ENCODE results near the gene CCL8. TPM values are rescaled to one million over a fixed set of nuclear protein-coding genes. Genes with fewer than 3 reads are reported as not detected.

CCL8 gene
- total and polyA plus RNA-seq, 8 donors: 0.63 to 6.7 (median 2.4) TPM; not detected in 3

- Histone ChIP-seq H3K4me3 (no peak overlapping the region), H3K4me1 (peaks cover 0 to 18% (median 3%) of the 10 kb centered on the region in 4 donors), H3K36me3 (no peaks in the 10 kb centered on the region), H3K27me3 (peaks cover 0 to 13% (median 0%) of the 10 kb centered on the region in 3 donors), H3K9me3 (no peaks in the 10 kb centered on the region), H3K27ac (no peak overlapping the region)
- intact Hi-C loops (cut with DNase I; ENCODE audit: low total_unique reads): no loop called here
- DNase-seq: no peak
- WGBS, 5 donors: 68 to 90% (median 82%) methylated on average over 1 of the region's 1 CpG
- TF ChIP-seq POLR2AphosphoS5 (IDR thresholded peaks at IDR 0.05): no peak
- no peak for TF ChIP-seq EP300 (IDR thresholded peaks at IDR 0.05)
- TF ChIP-seq POLR2A (IDR thresholded peaks at IDR 0.05): no peak
- no peak for TF ChIP-seq CTCF (IDR thresholded peaks at IDR 0.05)
Measured at GRCh38 chr17:34302636-34303035, 16.6 kb upstream of the CCL8 start.

GRCh38 chr17:34303606-34304005 is 15.6 kb upstream of the CCL8 start:
- intact Hi-C loops (cut with DNase I; ENCODE audit: low total_unique reads): no loop called here
- Histone ChIP-seq H3K27me3 (peaks cover 0 to 9% (median 0%) of the 10 kb centered on the region in 3 donors), H3K36me3 (no peaks in the 10 kb centered on the region), H3K27ac (no peak overlapping the region), H3K4me1 (peaks cover 0 to 20% (median 5%) of the 10 kb centered on the region in 4 donors), H3K9me3 (no peaks in the 10 kb centered on the region), H3K4me3 (no peak overlapping the region)
- DNase-seq: no peak
- TF ChIP-seq POLR2AphosphoS5 (IDR thresholded peaks at IDR 0.05) (no peak), EP300 (IDR thresholded peaks at IDR 0.05) (no peak), POLR2A (IDR thresholded peaks at IDR 0.05) (no peak), CTCF (IDR thresholded peaks at IDR 0.05) (no peak)
- 42 to 69% (median 62%) methylated on average over 2 of the region's 2 CpGs for WGBS, 5 donors

- Histone ChIP-seq H3K27ac (no peak overlapping the region), H3K27me3 (peaks cover 0 to 6% (median 0%) of the 10 kb centered on the region in 3 donors), H3K4me1 (peaks cover 0 to 20% (median 5%) of the 10 kb centered on the region in 4 donors), H3K36me3 (no peaks in the 10 kb centered on the region), H3K9me3 (no peaks in the 10 kb centered on the region), H3K4me3 (no peak overlapping the region)
- TF ChIP-seq POLR2AphosphoS5 (IDR thresholded peaks at IDR 0.05) (no peak), POLR2A (IDR thresholded peaks at IDR 0.05) (no peak), CTCF (IDR thresholded peaks at IDR 0.05) (no peak), EP300 (IDR thresholded peaks at IDR 0.05) (no peak)
- intact Hi-C loops (cut with DNase I; ENCODE audit: low total_unique reads): no loop called here
- DNase-seq: no peak
- WGBS, 5 donors: 89 to 92% (median 91%) methylated on average over 4 of the region's 4 CpGs
Measured at GRCh38 chr17:34305061-34305460, 14.2 kb upstream of the CCL8 start.

- Histone ChIP-seq H3K4me3 (no peak overlapping the region), H3K27me3 (peaks cover 0 to 6% (median 0%) of the 10 kb centered on the region in 3 donors), H3K27ac (no peak overlapping the region), H3K4me1 (peaks cover 0 to 20% (median 5%) of the 10 kb centered on the region in 4 donors), H3K9me3 (no peaks in the 10 kb centered on the region), H3K36me3 (no peaks in the 10 kb centered on the region)
- TF ChIP-seq EP300 (IDR thresholded peaks at IDR 0.05) (no peak), POLR2A (IDR thresholded peaks at IDR 0.05) (no peak), POLR2AphosphoS5 (IDR thresholded peaks at IDR 0.05) (no peak), CTCF (IDR thresholded peaks at IDR 0.05) (no peak)
- no peak for DNase-seq
- intact Hi-C loops (cut with DNase I; ENCODE audit: low total_unique reads): no loop called here
Measured at GRCh38 chr17:34305606-34306005, 13.6 kb upstream of the CCL8 start.

Measured in stomach (tissue), 9 donors.